ENCODE measurements around the gene LYPD6B.

DNA sequence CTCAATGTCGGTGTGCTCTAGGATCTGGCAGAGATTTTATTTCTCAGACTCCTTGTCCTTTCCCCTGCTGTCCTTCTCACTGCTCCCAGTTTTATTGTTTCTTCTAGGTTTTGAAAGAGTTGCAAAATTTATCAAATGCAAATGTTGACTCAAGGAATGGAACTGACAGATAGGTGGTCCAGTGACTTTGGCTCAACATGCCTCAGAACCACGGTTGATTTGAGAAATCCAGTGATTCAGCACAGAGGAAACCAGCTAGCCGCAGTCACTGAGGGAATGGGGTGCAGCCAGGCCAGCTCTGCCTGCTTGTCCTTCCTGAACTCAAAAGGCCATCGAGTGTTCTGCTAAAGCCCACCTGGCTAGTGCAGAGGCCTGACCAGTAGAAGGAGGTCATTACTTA, 166.2 kb downstream of the LYPD6B start:
- TF ChIP-seq, protein P1, sequence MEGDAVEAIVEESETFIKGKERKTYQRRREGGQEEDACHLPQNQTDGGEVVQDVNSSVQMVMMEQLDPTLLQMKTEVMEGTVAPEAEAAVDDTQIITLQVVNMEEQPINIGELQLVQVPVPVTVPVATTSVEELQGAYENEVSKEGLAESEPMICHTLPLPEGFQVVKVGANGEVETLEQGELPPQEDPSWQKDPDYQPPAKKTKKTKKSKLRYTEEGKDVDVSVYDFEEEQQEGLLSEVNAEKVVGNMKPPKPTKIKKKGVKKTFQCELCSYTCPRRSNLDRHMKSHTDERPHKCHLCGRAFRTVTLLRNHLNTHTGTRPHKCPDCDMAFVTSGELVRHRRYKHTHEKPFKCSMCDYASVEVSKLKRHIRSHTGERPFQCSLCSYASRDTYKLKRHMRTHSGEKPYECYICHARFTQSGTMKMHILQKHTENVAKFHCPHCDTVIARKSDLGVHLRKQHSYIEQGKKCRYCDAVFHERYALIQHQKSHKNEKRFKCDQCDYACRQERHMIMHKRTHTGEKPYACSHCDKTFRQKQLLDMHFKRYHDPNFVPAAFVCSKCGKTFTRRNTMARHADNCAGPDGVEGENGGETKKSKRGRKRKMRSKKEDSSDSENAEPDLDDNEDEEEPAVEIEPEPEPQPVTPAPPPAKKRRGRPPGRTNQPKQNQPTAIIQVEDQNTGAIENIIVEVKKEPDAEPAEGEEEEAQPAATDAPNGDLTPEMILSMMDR (conservative IDR thresholded peaks at IDR 0.05; ENCODE audit: low read depth, low read length): no peak
- no peak for TF ChIP-seq EZH2 (IDR thresholded peaks at IDR 0.05; ENCODE audit: borderline replicate concordance, low read depth, low read length, poor library complexity, severe bottlenecking)

All from A673 (cell line).